Gastroesophageal sphincter (tissue), 4 donors: ENCODE data around the gene PPP6R2. TPM values are rescaled to one million over a fixed set of nuclear protein-coding genes. Genes with fewer than 3 reads are reported as not detected.
A peak's percentile ranks its signal among the peaks of the same experiment; 100 is the strongest.

Experiments used
- ATAC-seq: fragments of 150-250 bp; one replicate; pipeline ENCODE4 v1.9.1; 2016; ENCODE audit warnings: mild to moderate bottlenecking, moderate library complexity
- H3K27ac ChIP-seq, 4 donors: fragments of 200-600 bp; sonication (generic) in 3 of 4; 1 replicate in 3 of 4; 2 replicates in 1 of 4; pipeline ENCODE4 v1.5.1; 2016 to 2019
- H3K27me3 ChIP-seq: fragments of 200-600 bp; sonication (generic); one replicate; pipeline ENCODE4 v1.5.1; 2019
- H3K36me3 ChIP-seq, 2 donors: fragments of 200-600 bp; sonication (generic); one replicate each; pipeline ENCODE4 v1.5.1; 2019; ENCODE audit warnings: control low read depth in 1 of 2
- H3K4me1 ChIP-seq, 3 donors: fragments of 200-600 bp; sonication (generic); 1 replicate in 2 of 3; 2 replicates in 1 of 3; pipeline ENCODE4 v1.5.1; 2016 to 2019; ENCODE audit warnings: control low read depth in 2 of 3
- H3K4me3 ChIP-seq, 2 donors: fragments of 200-600 bp; sonication (generic); one replicate each; pipeline ENCODE4 v1.5.1; 2019; ENCODE audit warnings: mild to moderate bottlenecking in 1 of 2, moderate library complexity in 1 of 2
- H3K9me3 ChIP-seq, 3 donors: fragments of 200-600 bp; sonication (generic); one replicate each; pipeline ENCODE4 v1.5.1; 2017 to 2019; ENCODE audit warnings: control low read depth in 2 of 3
- CTCF ChIP-seq, 4 experiments: fragments of 200-600 bp in 2 of 4; fragments of 450-650 bp in 2 of 4; sonication (generic) in 1 of 4; IDR thresholded peaks; one replicate each; pipeline ENCODE4 v1.5.1; 2017 to 2019; ENCODE audit warnings: antibody characterized with exemption in 4 of 4, mild to moderate bottlenecking in 2 of 4, moderate library complexity in 2 of 4
- EP300 ChIP-seq: sonication (generic); formaldehyde crosslinking; IDR thresholded peaks from one replicate; pipeline ENCODE4 v1.6.1; 2017; ENCODE audit warnings: antibody characterized with exemption, mild to moderate bottlenecking
- POLR2A ChIP-seq, 2 donors: fragments of 450-650 bp; IDR thresholded peaks; one replicate each; pipeline ENCODE4 v1.6.1; 2017; ENCODE audit warnings: antibody characterized with exemption in 2 of 2, mild to moderate bottlenecking in 2 of 2, moderate library complexity in 1 of 2
- POLR2AphosphoS5 ChIP-seq: sonication (generic); formaldehyde crosslinking; IDR thresholded peaks from one replicate; pipeline ENCODE4 v1.6.1; 2017; ENCODE audit warnings: antibody characterized with exemption
- WGBS, 2 donors: methylation state at CpG; one replicate each; pipeline ENCODE4 v1.1.5; 2018; ENCODE audit warnings: low coverage in 1 of 2; 5-methylcytosine and 5-hydroxymethylcytosine counted together
- total RNA-seq, 4 donors: library from RNA; depleted of rRNA; stranded (reverse); fragments of >200 nt; gene quantifications; one replicate each; pipeline ENCODE4 v1.1.0, GENCODE V29; 2016

Gene PPP6R2
- 10 to 100 TPM; 52.2 to 73.5 (median 64.2) TPM for total RNA-seq

- H3K4me3 ChIP-seq, result peak within 1 kb of the TSS; percentile 92 to 97
- TF ChIP-seq CTCF (IDR thresholded peaks at IDR 0.05) (peak in 1 of 4 experiments; percentile 10), POLR2AphosphoS5 (no peak), POLR2A (IDR thresholded peaks at IDR 0.05) (peak; percentile 24 to 41), EP300 (no peak)
- no peaks in the 10 kb centered on the region for H3K36me3 ChIP-seq
- WGBS, 2 donors, result 0 to 1% methylated on average over 5 to 16 of the region's 87 CpGs
- no peaks in the 10 kb centered on the region for H3K9me3 ChIP-seq
- no peaks in the 10 kb centered on the region for H3K27me3 ChIP-seq
- ATAC-seq, result peak; percentile 87
- peak within 1 kb of the TSS; percentile 65 to 95 (median 85) for H3K27ac ChIP-seq
- peaks cover 0 to 33% (median 2%) of the 10 kb centered on the region in 3 donors for H3K4me1 ChIP-seq
Observed at GRCh38 chr22:50342651-50343540, at the start of gene PPP6R2. Gene PPP6R2, plus strand, starts transcription at chr22:50343327. Its CDS starts 50,582 bp downstream, at chr22:50393909.

DNA sequence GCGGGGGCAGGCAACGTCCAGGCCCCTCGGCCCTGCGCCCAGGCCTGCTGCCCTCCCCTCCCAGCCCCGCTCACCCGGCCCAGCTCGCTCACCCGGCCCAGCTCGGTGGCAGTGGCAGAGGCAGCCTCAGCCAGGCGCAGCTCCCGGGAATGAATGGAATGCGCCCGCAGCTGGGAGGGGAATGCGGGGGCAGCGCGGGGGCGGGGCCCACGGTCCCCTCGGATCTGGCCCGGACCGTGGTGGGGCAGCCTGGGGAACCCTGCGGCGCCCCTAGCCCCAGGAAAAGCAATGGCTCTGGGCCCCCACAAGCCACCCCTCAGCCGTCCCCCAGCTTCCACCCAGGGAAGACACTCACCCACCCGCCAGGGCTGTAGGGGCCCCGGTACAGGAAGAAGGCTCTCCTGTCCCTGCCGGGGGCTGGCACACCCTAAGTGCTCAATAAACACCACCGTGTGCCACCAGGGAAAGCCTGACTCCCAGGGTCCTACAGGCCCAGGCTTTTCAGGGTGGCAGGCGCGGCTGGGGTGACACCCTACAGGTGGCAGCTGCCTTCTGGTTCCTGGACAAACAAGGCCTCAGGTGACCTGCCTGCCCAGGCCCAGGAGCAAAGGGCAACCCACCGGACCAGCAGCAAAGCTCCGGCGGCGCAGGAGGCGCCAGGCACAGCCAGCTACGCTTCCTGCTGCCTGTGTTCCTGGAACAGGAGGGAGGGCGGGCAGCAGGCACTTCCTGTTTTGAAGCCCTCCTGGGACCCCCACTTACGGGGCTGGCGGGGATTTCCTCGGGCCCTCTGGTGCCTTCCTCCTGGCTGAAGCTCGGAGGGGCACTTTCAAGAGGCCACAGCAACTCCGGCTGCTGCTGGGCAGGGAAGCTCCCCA is 49.4 kb upstream of the PPP6R2 start:
- no peak for TF ChIP-seq EP300
- TF ChIP-seq POLR2AphosphoS5, result peak; percentile 64
- TF ChIP-seq CTCF (IDR thresholded peaks at IDR 0.05), result peak in 1 of 4 experiments; percentile 5
- peak in 1 of 2 donors; percentile 14 for TF ChIP-seq POLR2A (IDR thresholded peaks at IDR 0.05)
- peak; percentile 90 for ATAC-seq

DNA sequence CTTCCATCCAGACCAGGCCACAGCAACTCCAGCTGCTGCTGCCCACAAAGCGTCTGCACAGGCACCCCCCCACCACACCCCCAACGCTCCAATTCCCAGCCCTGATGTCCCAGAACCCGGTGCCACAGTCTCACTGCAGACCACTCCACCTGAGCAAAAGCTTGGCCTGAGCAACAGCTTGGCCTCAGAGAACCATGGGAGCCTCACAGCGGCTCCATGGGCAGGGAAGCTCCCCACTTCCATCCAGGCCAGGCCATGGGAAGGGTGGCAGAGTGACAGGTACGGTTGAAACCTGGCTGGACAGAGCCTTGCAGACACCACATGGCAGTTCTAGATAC is 48.8 kb upstream of the PPP6R2 start:
- no peak for ATAC-seq
- peaks cover 0 to 89% (median 43%) of the 10 kb centered on the region in 3 donors for H3K4me1 ChIP-seq
- peak overlapping the region in 1 of 2 donors; percentile 44 for H3K4me3 ChIP-seq

More for the DNA sequence above, 49.4 kb upstream of the PPP6R2 start:
- peaks cover 0 to 87% (median 37%) of the 10 kb centered on the region in 3 donors for H3K4me1 ChIP-seq
- peak overlapping the region; percentile 5 to 44 for H3K4me3 ChIP-seq
- H3K27me3 ChIP-seq, result no peaks in the 10 kb centered on the region
- H3K9me3 ChIP-seq, result no peaks in the 10 kb centered on the region
- no CpG with 5 or more reads among the region's 42 CpGs for WGBS, 2 donors
- H3K27ac ChIP-seq, result peak overlapping the region; percentile 80 to 91 (median 89)
- H3K36me3 ChIP-seq, result peaks cover 0 to 29% of the 10 kb centered on the region in 2 donors

More for the DNA sequence above, 48.8 kb upstream of the PPP6R2 start:
- TF ChIP-seq POLR2A (IDR thresholded peaks at IDR 0.05) (no peak), EP300 (no peak), POLR2AphosphoS5 (no peak), CTCF (IDR thresholded peaks at IDR 0.05) (no peak)
- Histone ChIP-seq H3K9me3 (no peaks in the 10 kb centered on the region), H3K27me3 (no peaks in the 10 kb centered on the region), H3K27ac (peak overlapping the region; percentile 80 to 91 (median 89)), H3K36me3 (peaks cover 0 to 23% of the 10 kb centered on the region in 2 donors)
- no CpG with 5 or more reads among the region's 5 CpGs for WGBS, 2 donors
